SU-DHL-6 (cell line): ENCODE results near the gene FRAS1.
"Not testable (repeated sequence)": the region's sequence is repeated elsewhere in the genome, so short reads cannot be mapped to it uniquely, and the experiment has no call there.

Experiments used
- H2AFZ ChIP-seq: fragments of 200-600 bp; sonication (generic); 2 replicates; pipeline ENCODE4 v1.6.1; 2014; ENCODE audit warnings: low read depth, mild to moderate bottlenecking, moderate library complexity, mixed read lengths, antibody characterized with exemption, low read length; ENCODE audit not compliant: severe bottlenecking
- H3F3A ChIP-seq: fragments of 200-600 bp; shearing (Covaris generic); 2 replicates; pipeline ENCODE4 v1.6.0; 2016; ENCODE audit warnings: antibody characterized with exemption, mild to moderate bottlenecking; ENCODE audit not compliant: insufficient read depth
- H3K27ac ChIP-seq: fragments of 200-600 bp; sonication (generic); 2 replicates; pipeline ENCODE4 v1.5.1; 2016; ENCODE audit warnings: low read depth, mild to moderate bottlenecking, low read length, moderate library complexity, mixed read lengths
- H3K27me3 ChIP-seq: fragments of 200-600 bp; sonication (generic), shearing (Covaris generic); 2 replicates; pipeline ENCODE4 v1.6.0; 2014; ENCODE audit warnings: mild to moderate bottlenecking, low read length
- H3K36me3 ChIP-seq: fragments of 200-600 bp; sonication (generic); 2 replicates; pipeline ENCODE4 v1.6.1; 2014; ENCODE audit warnings: mild to moderate bottlenecking, low read length, mixed read lengths
- H3K4me2 ChIP-seq: fragments of 300-600, 200-600 bp; shearing (Covaris generic), sonication (generic); 2 replicates; pipeline ENCODE4 v1.6.0; 2014; ENCODE audit warnings: low read length, low read depth, mild to moderate bottlenecking; ENCODE audit not compliant: poor library complexity, severe bottlenecking
- H3K4me3 ChIP-seq: fragments of 200-600 bp; sonication (generic); 2 replicates; pipeline ENCODE4 v1.5.1; 2014; ENCODE audit warnings: antibody characterized with exemption, low read length, mild to moderate bottlenecking, mixed read lengths; ENCODE audit not compliant: insufficient read depth, poor library complexity, severe bottlenecking
- H3K79me2 ChIP-seq: fragments of 200-600 bp; sonication (generic); 2 replicates; pipeline ENCODE4 v1.6.1; 2014; ENCODE audit warnings: mild to moderate bottlenecking, low read length, moderate library complexity; ENCODE audit not compliant: insufficient read depth
- H3K9ac ChIP-seq: fragments of 200-600 bp; sonication (generic); 2 replicates; pipeline ENCODE4 v1.7.0; 2014; ENCODE audit warnings: mild to moderate bottlenecking, low read length
- H3K9me2 ChIP-seq: fragments of 200-600 bp; sonication (generic); replicated peaks from 2 replicates; pipeline ENCODE4 v1.6.1; 2014; ENCODE audit warnings: low read length; ENCODE audit not compliant: insufficient read depth
- H3K9me3 ChIP-seq: fragments of 200-600 bp; sonication (generic); 2 replicates; pipeline ENCODE4 v1.6.1; 2014; ENCODE audit warnings: low read length, mixed read lengths; ENCODE audit not compliant: insufficient read depth
- H4K20me1 ChIP-seq: fragments of 200-600 bp; sonication (generic); 2 replicates; pipeline ENCODE4 v1.6.1; 2014; ENCODE audit warnings: low read depth, mild to moderate bottlenecking, antibody characterized with exemption, low read length, moderate library complexity, mixed read lengths
- CTCF ChIP-seq: fragments of 200-600 bp; sonication (generic); IDR thresholded peaks from one replicate; pipeline ENCODE4 v1.5.1; 2017; ENCODE audit warnings: antibody characterized with exemption, mild to moderate bottlenecking, low read length, moderate library complexity; ENCODE audit not compliant: insufficient read depth, poor library complexity, severe bottlenecking
- EZH2phosphoT487 ChIP-seq: fragments of 200-600 bp; sonication (generic), shearing (Covaris generic); conservative IDR thresholded peaks from 2 replicates; pipeline ENCODE4 v1.6.1; 2018; ENCODE audit warnings: mild to moderate bottlenecking, antibody characterized with exemption, low read length, moderate library complexity, mixed read lengths

FRAS1 gene

GRCh38 chr4:78544678-78545077 is 487.6 kb downstream of the FRAS1 start:
- Histone ChIP-seq H3K79me2 (no peaks in the 10 kb centered on the region), H3K4me3 (no peak overlapping the region)
- no peak for TF ChIP-seq CTCF
- TF ChIP-seq EZH2phosphoT487: no peak

DNA sequence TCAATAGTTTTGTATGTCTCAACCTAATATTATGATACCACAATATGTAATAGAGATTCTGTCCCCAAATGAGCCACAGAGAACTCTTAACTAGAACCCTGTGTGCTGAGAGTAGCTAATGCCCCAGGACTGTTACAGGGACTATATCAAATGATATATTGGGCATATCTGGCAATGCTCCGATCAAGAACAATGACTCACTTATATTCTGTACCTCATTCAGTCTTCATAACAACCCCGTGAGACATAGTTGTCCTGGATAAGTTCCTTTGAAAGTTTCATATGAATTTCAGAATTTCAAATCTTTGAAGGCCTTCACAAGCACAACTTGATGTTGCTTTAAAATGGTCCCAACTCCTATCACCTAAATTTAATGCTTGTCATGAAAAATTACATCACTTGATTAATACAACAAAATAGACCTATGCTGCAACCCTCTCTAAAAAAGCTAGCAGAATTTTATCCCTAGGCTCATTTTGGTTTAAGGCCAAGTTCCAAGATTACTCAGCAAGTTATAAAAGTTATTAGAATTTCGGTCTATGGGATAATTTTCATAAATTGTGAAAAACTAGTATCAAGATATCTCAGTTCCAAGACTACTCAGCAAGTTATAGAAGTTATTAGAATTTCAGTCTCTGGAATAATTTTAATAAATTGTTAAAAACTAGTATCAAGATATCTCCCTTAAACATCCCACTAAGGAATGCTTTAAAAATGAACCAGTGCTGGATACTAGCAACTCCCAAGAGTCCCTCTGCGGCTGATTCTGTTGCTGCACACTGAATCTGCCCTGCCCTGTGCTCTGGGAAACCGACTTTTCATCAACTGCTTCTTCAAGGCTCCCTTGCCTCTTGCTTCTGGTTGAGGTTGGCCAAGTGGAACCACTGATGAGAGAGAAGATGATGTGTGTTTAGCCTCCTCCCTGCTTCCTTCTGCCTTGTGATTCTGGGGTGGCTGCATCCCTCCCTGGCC is 488.4 kb downstream of the FRAS1 start:
- Histone ChIP-seq H3K27me3 (no peaks in the 10 kb centered on the region), H3K4me3 (no peak overlapping the region), H3K9me3 (no peaks in the 10 kb centered on the region), H3K9me2 (no peaks in the 10 kb centered on the region), H3K27ac (no peak overlapping the region), H3K36me3 (no peaks in the 10 kb centered on the region), H3K4me2 (no peak overlapping the region), H3K9ac (no peak overlapping the region), H3F3A (no peaks in the 10 kb centered on the region), H4K20me1 (no peaks in the 10 kb centered on the region), H3K79me2 (no peaks in the 10 kb centered on the region), H2AFZ (no peak overlapping the region)
- no peak for TF ChIP-seq CTCF
- TF ChIP-seq EZH2phosphoT487: no peak

More at GRCh38 chr4:78544678-78545077, 487.6 kb downstream of the FRAS1 start:
- Histone ChIP-seq H2AFZ (no peak overlapping the region), H3K36me3 (no peaks in the 10 kb centered on the region), H3F3A (no peaks in the 10 kb centered on the region), H3K9me3 (no peaks in the 10 kb centered on the region), H3K27ac (no peak overlapping the region), H3K27me3 (no peaks in the 10 kb centered on the region), H3K9ac (no peak overlapping the region), H3K4me2 (no peak overlapping the region), H3K9me2 (no peaks in the 10 kb centered on the region), H4K20me1 (no peaks in the 10 kb centered on the region)

- not testable (repeated sequence) for H3K9me3 ChIP-seq, H3K9me2 ChIP-seq
These were observed 490.8 kb downstream of the FRAS1 start for GRCh38 chr4:78547899-78548298.

GRCh38 chr4:78548889-78549288 is 491.8 kb downstream of the FRAS1 start:
- not testable (repeated sequence) for H3K36me3 ChIP-seq, H3K9ac ChIP-seq, H3K9me3 ChIP-seq, H3K9me2 ChIP-seq, H3F3A ChIP-seq, H4K20me1 ChIP-seq, H3K27me3 ChIP-seq, H3K27ac ChIP-seq, H2AFZ ChIP-seq, H3K4me3 ChIP-seq, H3K4me2 ChIP-seq, H3K79me2 ChIP-seq

More at GRCh38 chr4:78547899-78548298, 490.8 kb downstream of the FRAS1 start:
- H3K36me3 ChIP-seq, H2AFZ ChIP-seq, H3K4me2 ChIP-seq, H3K4me3 ChIP-seq, H4K20me1 ChIP-seq, H3K27me3 ChIP-seq, H3F3A ChIP-seq, H3K9ac ChIP-seq, H3K79me2 ChIP-seq, H3K27ac ChIP-seq: not testable (repeated sequence)
